Loucy (cell line): ENCODE results near the gene SIL1.

Experiments used
- H2AFZ ChIP-seq: fragments of 200-600 bp; sonication (generic); 2 replicates; pipeline ENCODE4 v1.6.0; 2016; ENCODE audit warnings: antibody characterized with exemption, mild to moderate bottlenecking, low read length, moderate library complexity
- H3F3A ChIP-seq: fragments of 200-600 bp; 2 replicates; pipeline ENCODE4 v1.6.0; 2016; ENCODE audit warnings: antibody characterized with exemption, low read depth, mild to moderate bottlenecking
- H3K27me3 ChIP-seq: fragments of 200-600 bp; sonication (generic); 2 replicates; pipeline ENCODE4 v1.6.1; 2014; ENCODE audit warnings: low read length, mild to moderate bottlenecking; ENCODE audit not compliant: insufficient read depth, poor library complexity, severe bottlenecking
- H3K36me3 ChIP-seq: fragments of 200-600 bp; sonication (generic); 2 replicates; pipeline ENCODE4 v1.6.1; 2016; ENCODE audit warnings: low read length; ENCODE audit not compliant: insufficient read depth
- H3K4me1 ChIP-seq: fragments of 200-600 bp; sonication (generic); 2 replicates; pipeline ENCODE4 v1.5.1; 2014; ENCODE audit warnings: low read length, mild to moderate bottlenecking; ENCODE audit not compliant: insufficient read depth, poor library complexity, severe bottlenecking
- H3K4me2 ChIP-seq: fragments of 200-600 bp; sonication (generic); 2 replicates; pipeline ENCODE4 v1.6.0; 2014; ENCODE audit warnings: antibody characterized with exemption, low read length, low read depth, mild to moderate bottlenecking; ENCODE audit not compliant: poor library complexity, severe bottlenecking
- H3K4me3 ChIP-seq: fragments of 200-600 bp; sonication (generic); 2 replicates; pipeline ENCODE4 v1.5.1; 2014; ENCODE audit warnings: low read length, mild to moderate bottlenecking, mixed read lengths; ENCODE audit not compliant: poor library complexity, severe bottlenecking
- H3K79me2 ChIP-seq: fragments of 200-600 bp; sonication (generic); 2 replicates; pipeline ENCODE4 v1.6.1; 2014; ENCODE audit warnings: low read length; ENCODE audit not compliant: insufficient read depth
- H3K9ac ChIP-seq: fragments of 200-600 bp; sonication (generic); 2 replicates; pipeline ENCODE4 v1.6.0; 2014; ENCODE audit warnings: mild to moderate bottlenecking, low read depth, low read length, moderate library complexity; ENCODE audit not compliant: poor library complexity, severe bottlenecking
- H3K9me2 ChIP-seq: fragments of 200-600 bp; sonication (generic); replicated peaks from 2 replicates; pipeline ENCODE4 v1.6.1; 2016; ENCODE audit warnings: low read depth, low read length, mixed read lengths
- H3K9me3 ChIP-seq: fragments of 200-600 bp; sonication (generic); 2 replicates; pipeline ENCODE4 v1.6.1; 2014; ENCODE audit warnings: mild to moderate bottlenecking, antibody characterized with exemption, low read length, low read depth; ENCODE audit not compliant: insufficient read depth
- H4K20me1 ChIP-seq: fragments of 200-600 bp; sonication (generic); 2 replicates; pipeline ENCODE4 v1.6.0; 2014; ENCODE audit warnings: antibody characterized with exemption, low read length, mild to moderate bottlenecking; ENCODE audit not compliant: insufficient read depth, poor library complexity, severe bottlenecking
- EZH2phosphoT487 ChIP-seq: fragments of 200-600 bp; IDR thresholded peaks from 2 replicates; pipeline ENCODE4 v1.6.1; 2018; ENCODE audit warnings: antibody characterized with exemption, mild to moderate bottlenecking, moderate library complexity, borderline replicate concordance
- TF ChIP-seq, protein P1 (sequence below): fragments of 200-600 bp; sonication (generic); conservative IDR thresholded peaks from 2 replicates; pipeline ENCODE4 v1.5.1; 2014; ENCODE audit warnings: mild to moderate bottlenecking, antibody characterized with exemption, low read length

Gene SIL1

DNA sequence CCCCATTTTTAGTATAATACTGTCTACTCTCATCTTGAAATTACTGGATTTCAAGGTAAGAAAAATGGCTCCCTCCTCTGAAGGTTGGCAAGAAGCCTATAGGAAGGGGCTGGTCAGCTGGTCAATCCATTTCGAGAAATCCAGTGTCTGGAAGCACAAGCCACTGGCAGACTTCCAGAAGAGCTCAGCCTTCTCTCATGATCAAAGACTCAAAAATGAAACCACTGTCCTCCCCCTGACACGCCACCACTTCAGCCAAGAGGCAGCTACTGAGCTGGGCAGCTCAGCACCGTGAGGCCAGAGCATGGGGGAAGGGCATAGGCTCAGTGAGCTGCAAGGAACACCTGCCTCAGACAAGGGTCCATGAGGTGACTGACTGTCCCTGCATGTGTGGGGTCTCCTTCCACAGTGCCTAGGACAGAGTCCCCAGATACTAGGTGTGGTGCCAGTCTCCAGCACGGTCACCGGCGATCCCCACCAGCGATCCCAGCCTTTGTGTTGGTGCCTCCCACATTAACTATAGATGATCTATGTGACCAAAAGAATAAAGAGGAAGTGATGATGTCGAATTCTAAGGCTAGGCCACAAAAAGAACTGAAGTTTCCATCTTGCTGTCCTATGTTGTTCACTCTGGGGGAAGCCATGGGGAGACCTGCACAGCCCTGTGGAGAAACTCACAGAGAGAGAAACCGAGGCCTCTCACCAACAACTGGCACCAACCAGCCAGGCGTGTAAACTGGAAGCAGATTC, 222.9 kb downstream of the SIL1 start:
- no peaks in the 10 kb centered on the region for H3K9me3 ChIP-seq
- peak overlapping the region; percentile 38 for H3K9ac ChIP-seq
- no peak overlapping the region for H3K4me3 ChIP-seq
- TF ChIP-seq, protein P1, sequence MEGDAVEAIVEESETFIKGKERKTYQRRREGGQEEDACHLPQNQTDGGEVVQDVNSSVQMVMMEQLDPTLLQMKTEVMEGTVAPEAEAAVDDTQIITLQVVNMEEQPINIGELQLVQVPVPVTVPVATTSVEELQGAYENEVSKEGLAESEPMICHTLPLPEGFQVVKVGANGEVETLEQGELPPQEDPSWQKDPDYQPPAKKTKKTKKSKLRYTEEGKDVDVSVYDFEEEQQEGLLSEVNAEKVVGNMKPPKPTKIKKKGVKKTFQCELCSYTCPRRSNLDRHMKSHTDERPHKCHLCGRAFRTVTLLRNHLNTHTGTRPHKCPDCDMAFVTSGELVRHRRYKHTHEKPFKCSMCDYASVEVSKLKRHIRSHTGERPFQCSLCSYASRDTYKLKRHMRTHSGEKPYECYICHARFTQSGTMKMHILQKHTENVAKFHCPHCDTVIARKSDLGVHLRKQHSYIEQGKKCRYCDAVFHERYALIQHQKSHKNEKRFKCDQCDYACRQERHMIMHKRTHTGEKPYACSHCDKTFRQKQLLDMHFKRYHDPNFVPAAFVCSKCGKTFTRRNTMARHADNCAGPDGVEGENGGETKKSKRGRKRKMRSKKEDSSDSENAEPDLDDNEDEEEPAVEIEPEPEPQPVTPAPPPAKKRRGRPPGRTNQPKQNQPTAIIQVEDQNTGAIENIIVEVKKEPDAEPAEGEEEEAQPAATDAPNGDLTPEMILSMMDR: no peak
- TF ChIP-seq EZH2phosphoT487: no peak
- H4K20me1 ChIP-seq: no peaks in the 10 kb centered on the region
- H3K36me3 ChIP-seq: no peaks in the 10 kb centered on the region
- H3K9me2 ChIP-seq: no peaks in the 10 kb centered on the region
- H2AFZ ChIP-seq: 0 out of 2 replicates have a peak overlapping the region, but pooled peaks have one; percentile 5
- peaks cover 9% of the 10 kb centered on the region for H3F3A ChIP-seq
- peaks cover 72% of the 10 kb centered on the region for H3K4me1 ChIP-seq
- no peaks in the 10 kb centered on the region for H3K79me2 ChIP-seq
- H3K4me2 ChIP-seq: peak overlapping the region; percentile 31
- H3K27me3 ChIP-seq: no peaks in the 10 kb centered on the region

DNA sequence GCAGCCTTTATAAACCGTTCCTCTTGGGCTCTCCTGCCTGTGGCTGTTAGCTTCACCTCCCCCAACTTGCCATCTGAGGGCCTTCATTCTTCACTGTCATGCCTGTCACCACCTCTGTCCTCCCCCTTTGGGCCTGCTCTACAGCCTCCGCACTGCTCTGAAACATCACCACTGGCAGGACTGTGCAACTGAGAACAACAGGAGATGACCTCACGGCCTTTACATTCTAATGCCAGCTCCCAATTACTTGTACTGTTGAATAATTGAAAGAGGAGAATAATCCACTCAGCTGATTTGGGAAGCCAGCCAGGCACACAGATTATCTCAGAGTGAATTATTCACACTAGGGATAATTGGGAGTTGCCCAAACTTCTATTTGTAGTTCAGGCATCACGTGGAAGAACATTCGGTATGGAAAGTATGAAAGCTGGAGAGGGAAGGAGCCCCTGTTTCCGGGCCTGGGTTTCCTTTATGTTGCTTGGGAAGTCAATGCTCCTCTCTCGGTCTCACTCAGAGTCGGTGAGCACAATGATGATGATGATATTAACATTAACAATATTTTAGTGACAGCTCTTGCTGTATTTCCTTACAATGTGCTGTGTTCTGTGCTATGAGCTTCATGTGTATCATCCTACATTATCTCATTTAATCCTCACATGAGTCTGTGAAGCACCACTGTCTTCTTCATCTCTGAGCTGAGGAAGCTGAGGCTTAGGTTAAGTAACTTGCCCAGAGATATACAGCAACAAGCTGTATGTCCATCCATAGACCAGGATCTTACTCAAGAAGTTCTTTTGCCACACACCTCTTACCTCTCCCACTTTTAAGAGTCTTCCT, 223.7 kb downstream of the SIL1 start:
- TF ChIP-seq, protein P1: no peak
- no peak for TF ChIP-seq EZH2phosphoT487
- Histone ChIP-seq H3K27me3 (no peaks in the 10 kb centered on the region), H3F3A (peaks cover 3% of the 10 kb centered on the region; the same call in 1 of the 2 replicates), H3K36me3 (no peaks in the 10 kb centered on the region), H3K9me2 (no peaks in the 10 kb centered on the region), H3K4me2 (peak overlapping the region; percentile 31), H3K4me1 (peaks cover 72% of the 10 kb centered on the region), H4K20me1 (no peaks in the 10 kb centered on the region), H3K9me3 (no peaks in the 10 kb centered on the region), H3K79me2 (no peaks in the 10 kb centered on the region), H3K9ac (no peak overlapping the region), H2AFZ (no peak overlapping the region), H3K4me3 (no peak overlapping the region)

DNA sequence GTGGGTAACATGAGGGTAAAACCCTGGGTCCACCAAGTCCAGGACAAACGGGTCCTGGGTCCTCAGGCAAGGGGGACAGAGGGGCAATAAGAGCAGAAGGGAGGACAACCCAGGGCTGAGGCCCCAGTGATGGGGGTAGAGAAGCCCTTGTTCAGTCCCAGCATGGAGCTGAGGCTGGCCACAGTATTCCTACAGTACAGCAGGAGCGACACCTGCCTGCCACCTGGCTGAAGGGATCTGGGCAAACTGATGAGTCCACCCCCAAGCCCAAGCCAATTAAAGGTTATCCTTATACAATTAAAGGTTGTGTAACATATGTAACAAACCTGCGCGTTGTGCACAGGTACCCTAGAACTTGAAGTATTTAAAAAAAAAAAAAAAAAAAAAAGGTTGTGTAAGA, 225.3 kb downstream of the SIL1 start:
- Histone ChIP-seq H3K79me2 (no peaks in the 10 kb centered on the region), H3K9ac (no peak overlapping the region), H3K36me3 (no peaks in the 10 kb centered on the region), H3K4me1 (peaks cover 72% of the 10 kb centered on the region), H3K4me3 (no peak overlapping the region), H3K27me3 (no peaks in the 10 kb centered on the region), H3K9me3 (no peaks in the 10 kb centered on the region), H3K9me2 (no peaks in the 10 kb centered on the region), H4K20me1 (no peaks in the 10 kb centered on the region), H3F3A (no peaks in the 10 kb centered on the region), H2AFZ (no peak overlapping the region), H3K4me2 (no peak overlapping the region)
- TF ChIP-seq EZH2phosphoT487: no peak
- TF ChIP-seq, protein P1: no peak
